Activated T-cell treated with anti-CD3 and anti-CD28 coated beads, Interleukin-2, amount 50 U/mL, for 4 hours (primary cell): ENCODE measurements around the gene SF3B1. TPM values are rescaled to one million over a fixed set of nuclear protein-coding genes. Genes with fewer than 3 reads are reported as not detected.
A peak's percentile ranks its signal among the peaks of the same experiment; 100 is the strongest.
"Not testable (repeated sequence)": the region's sequence is repeated elsewhere in the genome, so short reads cannot be mapped to it uniquely, and the experiment has no call there.

Experiments used
- ATAC-seq, 2 donors: fragments of 200-7000 bp; cut with Tn5 transposase; one replicate each; pipeline ENCODE4 v1.10.0; 2021
- DNase-seq: peaks from one replicate; pipeline ENCODE4 v3.0.0-alpha.2; 2020
- H3K27me3 Mint-ChIP-seq: one replicate; pipeline ENCODE4 v1.8.0; 2021; ENCODE audit warnings: low read depth, mixed read lengths
- H3K36me3 Mint-ChIP-seq: one replicate; pipeline ENCODE4 v1.8.0; 2022; ENCODE audit warnings: mixed read lengths; ENCODE audit not compliant: insufficient read depth
- H3K4me1 Mint-ChIP-seq: one replicate; pipeline ENCODE4 v1.8.0; 2021; ENCODE audit warnings: low read depth, mixed read lengths
- H3K4me3 Mint-ChIP-seq: one replicate; pipeline ENCODE4 v1.8.0; 2021; ENCODE audit warnings: mild to moderate bottlenecking, moderate library complexity, mixed read lengths
- H3K9me3 Mint-ChIP-seq: one replicate; pipeline ENCODE4 v1.8.0; 2021; ENCODE audit warnings: mixed read lengths
- total RNA-seq, 3 donors: library from RNA; stranded (reverse); gene quantifications; one replicate each; pipeline ENCODE4 v1.2.1, GENCODE V29; 2021

SF3B1 gene
- total RNA-seq, result 100 to 1,000 TPM; 242 to 249 (median 243) TPM

- peak; percentile 94 to 95 for ATAC-seq
- H3K4me3 Mint-ChIP-seq, result peak within 1 kb of the TSS; percentile 99
- H3K36me3 Mint-ChIP-seq, result peaks cover 13% of the 10 kb centered on the region
- no peaks in the 10 kb centered on the region for H3K27me3 Mint-ChIP-seq
- H3K9me3 Mint-ChIP-seq, result no peaks in the 10 kb centered on the region
- DNase-seq, result peak; percentile 98
- peaks cover 48% of the 10 kb centered on the region for H3K4me1 Mint-ChIP-seq
Measured at GRCh38 chr2:197434541-197435513, at the start of gene SF3B1. SF3B1 (minus strand) TSS chr2:197435028; CDS start chr2:197434999, 29 bp downstream.

GRCh38 chr2:197484248-197484647, 49.4 kb upstream of the SF3B1 start:
- not testable (repeated sequence) for H3K4me1 Mint-ChIP-seq

GRCh38 chr2:197480165-197481036, 45.6 kb upstream of the SF3B1 start:
- Mint-ChIP-seq H3K36me3 (peaks cover 48% of the 10 kb centered on the region), H3K9me3 (peaks cover 5% of the 10 kb centered on the region), H3K4me1 (no peaks in the 10 kb centered on the region), H3K4me3 (no peak overlapping the region), H3K27me3 (no peaks in the 10 kb centered on the region)
- ATAC-seq, result no peak
- DNase-seq, result no peak

More at GRCh38 chr2:197484248-197484647, 49.4 kb upstream of the SF3B1 start:
- not testable (repeated sequence) for ATAC-seq, H3K9me3 Mint-ChIP-seq, DNase-seq, H3K4me3 Mint-ChIP-seq, H3K27me3 Mint-ChIP-seq
- peaks cover 53% of the 10 kb centered on the region for H3K36me3 Mint-ChIP-seq

GRCh38 chr2:197477797-197478196, 43.0 kb upstream of the SF3B1 start:
- Mint-ChIP-seq H3K9me3 (no peaks in the 10 kb centered on the region), H3K27me3 (no peaks in the 10 kb centered on the region), H3K4me3 (no peak overlapping the region), H3K36me3 (peaks cover 50% of the 10 kb centered on the region), H3K4me1 (no peaks in the 10 kb centered on the region)
- no peak for ATAC-seq
- no peak for DNase-seq

GRCh38 chr2:197472166-197472565, 37.3 kb upstream of the SF3B1 start:
- Mint-ChIP-seq H3K4me1 (no peaks in the 10 kb centered on the region), H3K4me3 (no peak overlapping the region), H3K27me3 (no peaks in the 10 kb centered on the region), H3K9me3 (no peaks in the 10 kb centered on the region), H3K36me3 (peaks cover 29% of the 10 kb centered on the region)
- no peak for ATAC-seq
- DNase-seq, result no peak

GRCh38 chr2:197464175-197464574, 29.3 kb upstream of the SF3B1 start:
- no peak for ATAC-seq
- Mint-ChIP-seq H3K9me3 (no peaks in the 10 kb centered on the region), H3K4me1 (peaks cover 11% of the 10 kb centered on the region), H3K36me3 (peaks cover 30% of the 10 kb centered on the region), H3K4me3 (no peak overlapping the region), H3K27me3 (no peaks in the 10 kb centered on the region)
- no peak for DNase-seq

GRCh38 chr2:197461057-197461456, 26.2 kb upstream of the SF3B1 start:
- H3K9me3 Mint-ChIP-seq, result no peaks in the 10 kb centered on the region
- H3K4me1 Mint-ChIP-seq, result peaks cover 28% of the 10 kb centered on the region
- DNase-seq, result no peak
- no peaks in the 10 kb centered on the region for H3K27me3 Mint-ChIP-seq
- peaks cover 19% of the 10 kb centered on the region for H3K36me3 Mint-ChIP-seq
- no peak overlapping the region for H3K4me3 Mint-ChIP-seq
- ATAC-seq, result no peak

- no peaks in the 10 kb centered on the region for H3K9me3 Mint-ChIP-seq
- H3K36me3 Mint-ChIP-seq, result peaks cover 17% of the 10 kb centered on the region
- H3K27me3 Mint-ChIP-seq, result no peaks in the 10 kb centered on the region
- peaks cover 31% of the 10 kb centered on the region for H3K4me1 Mint-ChIP-seq
- DNase-seq (no peak), ATAC-seq (no peak)
- no peak overlapping the region for H3K4me3 Mint-ChIP-seq
Measured at GRCh38 chr2:197460649-197461048, 25.8 kb upstream of the SF3B1 start.

GRCh38 chr2:197455428-197455827, 20.6 kb upstream of the SF3B1 start:
- Mint-ChIP-seq H3K9me3 (no peaks in the 10 kb centered on the region), H3K4me1 (peaks cover 55% of the 10 kb centered on the region), H3K27me3 (no peaks in the 10 kb centered on the region), H3K36me3 (peaks cover 2% of the 10 kb centered on the region), H3K4me3 (peak overlapping the region; percentile 38)
- ATAC-seq (no peak), DNase-seq (no peak)

- no peaks in the 10 kb centered on the region for H3K9me3 Mint-ChIP-seq
- ATAC-seq (no peak), DNase-seq (no peak)
- peaks cover 2% of the 10 kb centered on the region for H3K36me3 Mint-ChIP-seq
- no peaks in the 10 kb centered on the region for H3K27me3 Mint-ChIP-seq
- peak overlapping the region; percentile 100 for H3K4me3 Mint-ChIP-seq
- peaks cover 55% of the 10 kb centered on the region for H3K4me1 Mint-ChIP-seq
Measured at GRCh38 chr2:197454923-197455322, 20.1 kb upstream of the SF3B1 start.

- H3K4me1 Mint-ChIP-seq, result peaks cover 47% of the 10 kb centered on the region
- ATAC-seq (no peak), DNase-seq (no peak)
- H3K4me3 Mint-ChIP-seq, result peak overlapping the region; percentile 100
- H3K36me3 Mint-ChIP-seq, result peaks cover 2% of the 10 kb centered on the region
- H3K27me3 Mint-ChIP-seq, result no peaks in the 10 kb centered on the region
- H3K9me3 Mint-ChIP-seq, result no peaks in the 10 kb centered on the region
Measured at GRCh38 chr2:197453914-197454398, 19.1 kb upstream of the SF3B1 start.

GRCh38 chr2:197453123-197453913, 18.5 kb upstream of the SF3B1 start, which contains the start of gene COQ10B:
COQ10B (plus strand) TSS chr2:197453552; CDS start chr2:197453561, 9 bp downstream.
- ATAC-seq (peak; percentile 93 to 95), DNase-seq (peak; percentile 96)
- peak within 1 kb of the TSS; percentile 100 for H3K4me3 Mint-ChIP-seq
- no peaks in the 10 kb centered on the region for H3K9me3 Mint-ChIP-seq
- H3K4me1 Mint-ChIP-seq, result peaks cover 43% of the 10 kb centered on the region
- no peaks in the 10 kb centered on the region for H3K27me3 Mint-ChIP-seq
- H3K36me3 Mint-ChIP-seq, result peaks cover 2% of the 10 kb centered on the region

GRCh38 chr2:197452754-197453122, 17.9 kb upstream of the SF3B1 start:
- H3K27me3 Mint-ChIP-seq, result no peaks in the 10 kb centered on the region
- peaks cover 38% of the 10 kb centered on the region for H3K4me1 Mint-ChIP-seq
- H3K36me3 Mint-ChIP-seq, result no peaks in the 10 kb centered on the region
- ATAC-seq (no peak), DNase-seq (no peak)
- no peaks in the 10 kb centered on the region for H3K9me3 Mint-ChIP-seq
- peak overlapping the region; percentile 100 for H3K4me3 Mint-ChIP-seq
